Prostate gland (tissue), 2 donors: ENCODE data around the gene XRCC1. TPM values are rescaled to one million over a fixed set of nuclear protein-coding genes. Genes with fewer than 3 reads are reported as not detected.
"Not testable (repeated sequence)": the region's sequence is repeated elsewhere in the genome, so short reads cannot be mapped to it uniquely, and the experiment has no call there.

Experiments used
- DNase-seq: peaks from one replicate; pipeline ENCODE4 v3.0.0-alpha.2; 2019; ENCODE audit warnings: low spot score
- H3K27ac ChIP-seq, 2 donors: fragments of 200-600 bp; sonication (generic); 2 replicates each; pipeline ENCODE4 v1.5.1; 2017 to 2019
- H3K27me3 ChIP-seq: fragments of 200-600 bp; sonication (generic); replicated peaks from 2 replicates; pipeline ENCODE4 v1.5.1; 2019; ENCODE audit not compliant: insufficient read depth
- H3K36me3 ChIP-seq, 2 donors: fragments of 200-600 bp; sonication (generic); 1 replicate in 1 of 2; 2 replicates in 1 of 2; pipeline versions ENCODE4 v1.5.1 to v1.8.1; 2017 to 2019
- H3K4me1 ChIP-seq: fragments of 200-600 bp; sonication (generic); replicated peaks from 2 replicates; pipeline ENCODE4 v1.5.1; 2019
- H3K4me3 ChIP-seq, 2 donors: fragments of 200-600 bp; sonication (generic); 2 replicates each; pipeline ENCODE4 v1.5.1; 2017 to 2019
- H3K9me3 ChIP-seq: fragments of 200-600 bp; sonication (generic); 2 replicates; pipeline ENCODE4 v1.5.1; 2017
- CTCF ChIP-seq, 4 experiments: fragments of 200-600 bp in 2 of 4; fragments of 450-650 bp in 2 of 4; sonication (generic) in 2 of 4; IDR thresholded peaks; 1 replicate in 3 of 4; 2 replicates in 1 of 4; pipeline ENCODE4 v1.5.1; 2016 to 2019; ENCODE audit warnings: antibody characterized with exemption in 4 of 4, mild to moderate bottlenecking in 2 of 4, moderate library complexity in 2 of 4
- POLR2A ChIP-seq: fragments of 450-650 bp; IDR thresholded peaks from one replicate; pipeline ENCODE4 v1.6.1; 2016; ENCODE audit warnings: antibody characterized with exemption, mild to moderate bottlenecking
- POLR2AphosphoS5 ChIP-seq: sonication (generic); formaldehyde crosslinking; IDR thresholded peaks from one replicate; pipeline ENCODE4 v1.6.1; 2017; ENCODE audit warnings: antibody characterized with exemption
- WGBS: methylation state at CpG from one replicate; pipeline ENCODE4 v1.1.5; 2018; 5-methylcytosine and 5-hydroxymethylcytosine counted together
- intact Hi-C: fragments of 100-400 bp; cut with DNase I; formaldehyde crosslinking; loops from one replicate; pipeline ENCODE4 v1.14.2; 2022
- total RNA-seq, 2 donors: library from RNA; depleted of rRNA; stranded (reverse); fragments of >200 nt; gene quantifications; one replicate each; pipeline ENCODE4 v1.1.0, GENCODE V29; 2016

Gene XRCC1
- total RNA-seq, 2 donors from 2014 or later = 25.8 to 52.5 TPM

- Histone ChIP-seq H3K9me3 (no peaks in the 10 kb centered on the region), H3K27me3 (no peaks in the 10 kb centered on the region), H3K27ac (peak overlapping the region; percentile 85 to 90), H3K4me1 (peaks cover 4% of the 10 kb centered on the region), H3K4me3 (peak overlapping the region; percentile 75 to 91), H3K36me3 (no peaks in the 10 kb centered on the region)
- 2% methylated on average over 25 of the region's 26 CpGs for WGBS
- TF ChIP-seq CTCF (IDR thresholded peaks at IDR 0.05) = no peak
- TF ChIP-seq POLR2AphosphoS5 = no peak
- no peak for TF ChIP-seq POLR2A
- peak; percentile 24 for DNase-seq
- intact Hi-C loops = no loop called here
These were observed 49.2 kb downstream of the XRCC1 start for GRCh38 chr19:43525836-43526771.

- intact Hi-C loops = no loop called here
These were observed 50.1 kb downstream of the XRCC1 start for GRCh38 chr19:43524922-43525835.

GRCh38 chr19:43523696-43524095 is 51.6 kb downstream of the XRCC1 start:
- H3K4me3 ChIP-seq, DNase-seq, H3K27me3 ChIP-seq, H3K9me3 ChIP-seq, H3K36me3 ChIP-seq, intact Hi-C loops, H3K4me1 ChIP-seq: not testable (repeated sequence)
- H3K27ac ChIP-seq = peak overlapping the region; percentile 69 to 80
- 94% methylated on average over 8 of the region's 8 CpGs for WGBS

More at GRCh38 chr19:43524922-43525835, 50.1 kb downstream of the XRCC1 start:
- Histone ChIP-seq H3K27me3 (no peaks in the 10 kb centered on the region), H3K36me3 (no peaks in the 10 kb centered on the region), H3K4me1 (peaks cover 4% of the 10 kb centered on the region), H3K27ac (peak overlapping the region; percentile 85 to 90), H3K9me3 (no peaks in the 10 kb centered on the region), H3K4me3 (peak overlapping the region; percentile 75 to 91)
- peak; percentile 68 for TF ChIP-seq POLR2A
- TF ChIP-seq POLR2AphosphoS5 = peak; percentile 71
- no peak for TF ChIP-seq CTCF (IDR thresholded peaks at IDR 0.05)
- WGBS = 13% methylated on average over 12 of the region's 12 CpGs
- peak; percentile 66 for DNase-seq

GRCh38 chr19:43522929-43523328 is 52.4 kb downstream of the XRCC1 start:
- TF ChIP-seq POLR2A (no peak), POLR2AphosphoS5 (peak; percentile 89)
- Histone ChIP-seq H3K36me3 (no peaks in the 10 kb centered on the region), H3K4me3 (no peak overlapping the region), H3K4me1 (peaks cover 4% of the 10 kb centered on the region), H3K27me3 (no peaks in the 10 kb centered on the region), H3K9me3 (no peaks in the 10 kb centered on the region), H3K27ac (peak overlapping the region; percentile 69 to 80)
- peak; percentile 65 for DNase-seq
- intact Hi-C loops = no loop called here
- 64% methylated on average over 5 of the region's 5 CpGs for WGBS

- peak; percentile 72 for TF ChIP-seq POLR2AphosphoS5
- TF ChIP-seq POLR2A = no peak
- peak; percentile 75 to 96 (median 91) for TF ChIP-seq CTCF (IDR thresholded peaks at IDR 0.05)
- peak; percentile 73 for DNase-seq
These were observed 55.8 kb downstream of the XRCC1 start for GRCh38 chr19:43519436-43520088.

More at GRCh38 chr19:43519436-43520088, 55.8 kb downstream of the XRCC1 start:
- H3K4me1 ChIP-seq = no peaks in the 10 kb centered on the region
- 47% methylated on average over 10 of the region's 10 CpGs for WGBS
- no peak overlapping the region for H3K27ac ChIP-seq
- H3K9me3 ChIP-seq = no peaks in the 10 kb centered on the region
- no peak overlapping the region for H3K4me3 ChIP-seq
- H3K27me3 ChIP-seq = no peaks in the 10 kb centered on the region
- H3K36me3 ChIP-seq = no peaks in the 10 kb centered on the region
- intact Hi-C loops = loop anchor here (1.0 kb wide), 1 partner anchor 72 kb away; no protein-coding TSS in a partner anchor
